GM19035 (cell line): ENCODE results near the gene LRP3.
"Not testable (repeated sequence)": the region's sequence is repeated elsewhere in the genome, so short reads cannot be mapped to it uniquely, and the experiment has no call there.

Experiments used
- ATAC-seq: cut with Tn5 transposase; IDR thresholded peaks from one replicate; pipeline ENCODE4 v1.9.1; 2021; ENCODE audit not compliant: unreplicated experiment

Gene LRP3

GRCh38 chr19:33193865-33194362 lies at the start of gene LRP3:
Gene LRP3, plus strand, starts transcription at chr19:33194330. Its CDS starts 456 bp downstream, at chr19:33194786.
- no peak for ATAC-seq

- ATAC-seq = no peak
These were observed 47.9 kb upstream of the LRP3 start for GRCh38 chr19:33146209-33146608.

GRCh38 chr19:33147538-33147937 lies 46.6 kb upstream of the LRP3 start:
- no peak for ATAC-seq

GRCh38 chr19:33150852-33151518 lies 43.1 kb upstream of the LRP3 start:
- ATAC-seq = no peak

GRCh38 chr19:33152176-33152575 lies 42.0 kb upstream of the LRP3 start:
- ATAC-seq = no peak

- not testable (repeated sequence) for ATAC-seq
These were observed 41.5 kb upstream of the LRP3 start for GRCh38 chr19:33152625-33153024.

- not testable (repeated sequence) for ATAC-seq
These were observed 39.8 kb upstream of the LRP3 start for GRCh38 chr19:33154313-33154712.

- no peak for ATAC-seq
These were observed 37.8 kb upstream of the LRP3 start for GRCh38 chr19:33156334-33156733.

- no peak for ATAC-seq
These were observed 36.2 kb upstream of the LRP3 start for GRCh38 chr19:33157906-33158305.

GRCh38 chr19:33158365-33158764 lies 35.8 kb upstream of the LRP3 start:
- ATAC-seq = no peak

- no peak for ATAC-seq
These were observed 35.0 kb upstream of the LRP3 start for GRCh38 chr19:33159149-33159548.

- no peak for ATAC-seq
These were observed 34.2 kb upstream of the LRP3 start for GRCh38 chr19:33159893-33160292.

GRCh38 chr19:33161201-33161600 lies 32.9 kb upstream of the LRP3 start:
- ATAC-seq = no peak

- ATAC-seq = no peak
These were observed 30.6 kb upstream of the LRP3 start for GRCh38 chr19:33163481-33163880.

- ATAC-seq = not testable (repeated sequence)
These were observed 28.1 kb upstream of the LRP3 start for GRCh38 chr19:33166037-33166436.

- ATAC-seq = no peak
These were observed 26.7 kb upstream of the LRP3 start for GRCh38 chr19:33167438-33167837.

- ATAC-seq = no peak
These were observed 25.6 kb upstream of the LRP3 start for GRCh38 chr19:33168528-33168927.

GRCh38 chr19:33171222-33171795 lies 22.8 kb upstream of the LRP3 start:
- ATAC-seq = no peak

- ATAC-seq = no peak
These were observed 22.2 kb upstream of the LRP3 start for GRCh38 chr19:33171916-33172359.

- ATAC-seq = no peak
These were observed 19.9 kb upstream of the LRP3 start for GRCh38 chr19:33174186-33174585.

- no peak for ATAC-seq
These were observed 18.9 kb upstream of the LRP3 start for GRCh38 chr19:33175156-33175782.
